GM18867 (cell line): Measurements from ENCODE around the gene UBL5.

ENCODE experiments used
- ATAC-seq: cut with Tn5 transposase; IDR thresholded peaks from one replicate; pipeline ENCODE4 v1.9.1; 2021; ENCODE audit warnings: mild to moderate bottlenecking, moderate library complexity; ENCODE audit not compliant: unreplicated experiment

UBL5 gene

DNA sequence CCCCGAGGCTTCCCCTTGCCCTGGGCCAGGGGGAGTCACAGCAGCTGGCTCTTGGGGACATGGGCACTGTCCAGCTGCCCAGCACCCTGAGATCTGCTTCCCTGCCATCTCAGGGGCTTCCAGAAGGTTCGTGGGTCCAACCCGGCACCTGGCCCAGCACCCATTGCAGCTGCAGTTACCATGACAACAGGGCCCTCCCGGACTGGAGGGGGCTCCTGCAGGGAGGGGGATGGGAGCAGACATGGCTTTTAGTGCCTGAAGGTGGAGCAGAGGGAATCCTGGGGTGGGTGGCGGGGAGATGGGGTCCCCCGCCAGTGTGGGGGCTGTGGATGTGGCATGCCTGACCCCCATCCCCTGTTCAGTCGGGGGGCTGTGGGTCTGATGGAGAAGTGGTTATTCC, 22.1 kb downstream of the UBL5 start:
- no peak for ATAC-seq

DNA sequence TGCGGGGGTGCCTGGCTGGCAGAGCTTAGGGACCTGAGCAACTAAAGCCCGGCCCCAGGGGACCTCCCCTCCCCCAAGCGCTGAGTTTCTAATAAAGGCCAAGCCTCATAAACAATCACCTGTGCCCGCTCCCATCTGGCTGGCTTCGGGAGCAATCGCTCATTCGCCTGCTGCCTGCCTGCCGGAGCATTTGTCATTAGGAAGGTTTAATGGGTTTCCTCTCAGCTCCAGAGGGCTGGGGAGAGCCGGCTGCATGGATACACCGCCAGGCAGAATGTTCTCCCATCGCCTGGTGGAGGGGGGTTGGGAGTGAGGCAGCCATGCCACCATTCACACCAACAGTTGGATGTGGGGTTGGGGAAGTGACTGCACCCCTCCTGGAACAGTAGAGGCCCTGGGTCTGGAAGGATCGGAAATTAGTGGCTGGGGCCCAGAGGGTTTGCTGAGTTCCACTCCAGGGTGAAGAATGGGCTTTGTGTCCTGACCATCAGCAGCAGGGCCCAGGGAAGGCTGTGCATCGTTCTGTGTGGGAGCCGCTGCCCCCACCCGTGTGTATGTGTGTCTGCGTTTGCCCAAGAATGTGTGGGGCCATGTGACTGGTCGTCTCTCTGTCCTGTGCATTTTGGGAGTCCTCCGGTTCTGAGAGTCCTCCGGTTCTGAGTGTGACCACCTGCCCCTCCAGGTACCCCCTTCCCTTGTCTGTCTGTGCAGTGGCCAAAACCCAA, 22.7 kb downstream of the UBL5 start:
- ATAC-seq = no peak

DNA sequence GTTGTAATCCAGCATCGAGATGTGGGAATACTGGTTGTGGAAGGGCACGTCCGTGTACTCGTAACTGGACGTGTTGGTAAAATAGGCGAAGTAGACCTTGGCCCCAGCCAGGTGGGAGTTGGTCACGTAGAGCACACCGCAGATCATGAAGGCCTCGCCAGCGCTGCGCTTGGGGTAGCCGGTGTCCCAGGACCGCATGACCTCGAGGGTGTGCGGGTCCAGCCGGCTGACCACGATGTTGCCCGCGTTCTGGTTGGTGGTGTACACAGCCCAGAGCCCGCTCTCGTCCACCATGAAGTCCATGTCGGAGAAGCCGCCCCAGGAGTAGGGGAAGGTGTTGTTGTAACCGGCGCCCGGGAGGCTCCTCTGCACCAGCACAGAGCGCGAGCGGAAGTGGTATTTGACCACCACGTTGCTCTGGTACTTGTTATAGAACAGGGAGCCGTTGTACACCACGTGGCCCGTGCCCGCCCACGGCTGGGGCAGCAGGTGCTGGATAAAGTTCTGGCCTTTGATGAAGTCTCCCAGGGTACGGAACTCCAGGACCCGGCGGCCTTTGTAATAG, 26.6 kb downstream of the UBL5 start:
- ATAC-seq = no peak

DNA sequence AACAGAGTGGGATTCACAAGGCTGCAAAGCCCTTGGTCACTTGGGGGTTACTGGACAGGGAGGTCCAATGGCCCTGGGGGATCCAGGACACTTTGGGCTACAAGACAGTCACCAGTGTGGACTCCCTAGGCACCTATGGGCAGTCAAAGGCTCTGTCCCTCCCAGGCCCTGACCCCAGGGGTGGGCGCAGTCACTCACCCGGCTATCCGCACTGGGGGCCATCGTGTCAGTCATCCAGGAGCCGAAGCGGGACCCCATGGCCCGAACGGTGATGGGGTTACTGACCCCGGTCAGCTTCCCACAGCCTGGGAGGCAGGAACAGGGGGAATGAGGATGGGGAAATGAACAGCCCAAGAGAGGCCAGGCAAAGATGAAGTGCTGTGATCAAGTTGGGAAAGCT, 28.9 kb downstream of the UBL5 start:
- no peak for ATAC-seq

DNA sequence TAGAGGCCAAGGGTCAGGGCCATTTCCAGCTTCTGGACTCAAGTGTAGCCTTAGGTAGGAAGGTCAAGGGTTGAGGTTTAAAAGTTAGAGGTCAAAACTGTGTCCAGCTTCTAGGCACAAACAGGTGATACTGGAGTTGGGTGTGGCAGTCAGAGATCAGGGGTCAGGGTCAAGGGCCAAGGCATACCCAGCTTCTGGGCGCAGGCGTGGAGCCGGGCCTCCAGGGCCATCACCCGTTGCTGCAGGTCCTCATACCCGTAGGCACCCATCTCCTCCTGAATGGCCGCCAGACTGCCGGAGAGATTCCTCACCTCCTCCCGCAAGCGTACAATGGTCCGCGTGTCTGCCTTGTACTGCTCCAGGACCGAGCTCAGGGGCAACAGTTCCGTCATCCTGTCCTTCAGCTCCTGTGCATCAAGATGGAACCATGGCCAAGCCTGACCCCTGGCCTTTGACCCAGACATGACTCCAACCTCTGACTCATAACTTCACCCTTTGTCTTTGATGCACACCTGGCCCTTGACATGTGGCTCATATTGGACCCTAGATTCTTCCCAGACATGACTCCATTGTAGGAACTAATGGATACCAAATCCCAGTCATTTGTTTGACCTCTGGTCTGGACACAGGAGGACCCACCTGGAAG, 29.5 kb downstream of the UBL5 start:
- no peak for ATAC-seq

DNA sequence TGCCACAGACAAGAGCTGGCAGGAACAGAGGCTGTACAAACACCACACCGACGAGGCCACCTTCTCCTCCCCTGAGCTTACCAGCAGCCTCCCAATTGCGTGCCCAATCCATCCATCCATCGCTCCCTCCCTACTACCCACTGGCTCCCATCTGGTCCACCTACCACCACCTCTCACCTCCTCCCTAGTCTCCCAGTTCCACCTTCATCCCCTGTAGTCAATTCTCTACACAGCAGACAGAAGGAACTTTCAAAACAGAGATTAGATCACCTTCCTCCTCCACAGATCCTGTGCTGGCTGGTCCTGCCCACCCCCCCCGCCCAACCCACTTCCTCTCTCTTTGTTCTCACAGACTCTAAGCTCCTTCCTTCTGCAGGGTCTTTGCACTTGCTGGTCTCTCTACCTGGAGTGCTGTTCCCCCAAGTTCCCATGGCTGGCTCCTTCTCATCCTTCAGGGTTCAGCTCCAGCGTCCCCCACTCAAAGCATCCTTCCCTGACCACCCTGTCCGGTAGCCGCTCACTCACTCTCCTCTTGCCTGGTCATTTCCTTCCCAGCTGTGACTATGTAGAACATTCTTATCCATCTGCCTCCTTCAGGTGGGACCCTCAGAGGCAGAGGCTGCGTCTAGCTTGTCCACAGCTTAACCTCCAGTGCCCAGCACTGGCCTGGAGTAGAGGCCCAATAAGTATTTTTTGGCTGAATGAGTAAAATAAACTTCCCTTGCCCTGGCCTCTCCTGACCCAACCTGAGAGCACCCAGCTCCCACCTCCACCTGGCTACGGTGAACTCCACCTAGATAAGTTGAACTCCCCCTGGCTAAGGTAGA, 30.4 kb downstream of the UBL5 start:
- ATAC-seq = no peak

DNA sequence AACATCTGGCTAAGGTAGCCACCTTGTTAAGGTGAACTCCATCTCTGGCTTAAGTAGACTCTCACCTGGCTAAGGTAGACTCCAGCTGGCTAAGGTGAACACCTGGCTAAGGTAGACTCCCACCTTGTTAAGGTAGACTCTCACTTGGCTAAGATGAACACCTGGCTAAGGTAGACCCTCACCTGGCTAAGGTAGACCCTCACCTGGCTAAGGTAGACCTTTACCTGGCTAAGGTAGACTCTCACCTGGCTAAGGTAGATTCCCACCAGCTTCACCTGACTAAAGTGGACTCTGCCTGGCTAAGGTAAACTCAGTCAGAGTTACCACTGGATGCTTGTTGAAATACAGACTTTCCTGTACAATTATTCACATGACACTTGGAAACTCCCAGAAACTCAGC, 31.0 kb downstream of the UBL5 start:
- no peak for ATAC-seq

DNA sequence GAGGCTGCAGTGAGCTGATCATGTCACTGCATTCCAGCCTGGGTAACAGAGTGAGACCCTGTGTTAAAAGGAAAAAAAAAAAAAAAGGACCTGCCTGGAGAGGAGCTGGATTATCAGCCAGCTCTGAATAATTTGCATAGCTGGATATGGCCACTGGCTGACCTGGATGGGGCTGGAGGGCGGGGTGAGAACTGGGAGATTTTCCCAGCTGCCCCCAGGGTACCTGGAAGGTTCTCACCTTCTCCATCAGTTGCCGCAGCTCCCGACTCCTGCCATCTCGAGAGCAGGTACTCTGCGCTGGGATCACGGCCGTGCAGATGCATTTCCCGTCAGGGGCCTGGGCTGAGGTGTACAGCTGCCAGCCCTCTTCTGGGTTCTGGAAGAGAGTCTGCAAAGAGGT, 32.7 kb downstream of the UBL5 start:
- ATAC-seq = no peak

DNA sequence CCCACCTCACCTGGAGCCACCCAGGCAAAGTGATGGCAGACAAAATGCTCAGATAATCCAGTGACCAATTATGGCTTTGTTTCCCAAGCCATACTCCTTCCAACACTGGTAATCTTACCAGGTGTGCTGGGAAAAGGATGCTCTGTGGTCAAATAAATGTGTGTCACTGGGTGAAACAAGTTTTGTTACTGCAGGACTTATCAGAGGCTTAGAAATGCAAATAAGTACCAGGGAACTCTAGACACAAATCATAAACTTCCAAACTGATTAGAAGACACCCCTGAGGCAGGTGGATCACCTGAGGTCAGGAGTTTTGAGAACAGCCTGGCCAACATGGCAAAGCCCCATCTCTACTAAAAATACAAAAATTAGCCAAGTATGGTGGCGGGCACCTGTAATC, 33.8 kb downstream of the UBL5 start:
- ATAC-seq = no peak

DNA sequence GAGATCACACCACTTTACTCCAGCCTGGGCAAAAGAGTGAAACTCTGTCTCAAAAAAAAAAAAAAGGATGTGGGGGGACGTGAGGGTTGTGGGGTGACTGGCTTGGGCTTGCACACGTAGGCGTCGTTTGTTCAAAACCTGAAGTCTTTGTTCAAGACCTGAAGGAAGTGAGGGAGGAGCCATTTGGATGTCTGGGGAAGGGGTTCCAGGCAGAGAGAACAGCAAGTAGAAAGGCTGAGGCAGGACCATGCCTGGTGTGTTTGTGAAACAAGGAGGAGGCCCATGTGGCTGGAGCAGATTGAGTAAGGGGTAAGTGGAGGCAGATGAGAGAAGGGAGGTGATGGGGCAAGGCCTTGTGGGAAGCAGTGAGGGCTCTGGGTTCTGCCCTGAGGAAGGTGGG, 35.2 kb downstream of the UBL5 start:
- no peak for ATAC-seq

DNA sequence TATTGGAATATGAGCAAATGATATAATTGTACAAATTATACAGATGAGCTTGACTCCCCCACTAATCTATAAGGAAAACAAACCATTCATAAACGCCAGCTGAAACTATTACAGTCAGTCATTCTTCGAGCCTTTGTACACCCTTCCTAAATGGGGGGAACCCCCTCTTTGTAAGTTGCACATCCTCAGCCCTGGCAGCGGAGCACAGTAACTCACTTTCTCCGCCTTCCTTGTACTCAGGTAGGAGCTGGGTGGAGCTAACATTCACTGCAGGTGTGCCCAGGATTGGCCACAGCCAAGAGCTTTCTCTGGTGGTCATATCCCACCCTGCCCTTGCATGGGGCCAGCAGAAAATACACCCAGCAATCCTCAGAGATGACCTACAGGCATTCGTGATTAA, 36.0 kb downstream of the UBL5 start:
- no peak for ATAC-seq

DNA sequence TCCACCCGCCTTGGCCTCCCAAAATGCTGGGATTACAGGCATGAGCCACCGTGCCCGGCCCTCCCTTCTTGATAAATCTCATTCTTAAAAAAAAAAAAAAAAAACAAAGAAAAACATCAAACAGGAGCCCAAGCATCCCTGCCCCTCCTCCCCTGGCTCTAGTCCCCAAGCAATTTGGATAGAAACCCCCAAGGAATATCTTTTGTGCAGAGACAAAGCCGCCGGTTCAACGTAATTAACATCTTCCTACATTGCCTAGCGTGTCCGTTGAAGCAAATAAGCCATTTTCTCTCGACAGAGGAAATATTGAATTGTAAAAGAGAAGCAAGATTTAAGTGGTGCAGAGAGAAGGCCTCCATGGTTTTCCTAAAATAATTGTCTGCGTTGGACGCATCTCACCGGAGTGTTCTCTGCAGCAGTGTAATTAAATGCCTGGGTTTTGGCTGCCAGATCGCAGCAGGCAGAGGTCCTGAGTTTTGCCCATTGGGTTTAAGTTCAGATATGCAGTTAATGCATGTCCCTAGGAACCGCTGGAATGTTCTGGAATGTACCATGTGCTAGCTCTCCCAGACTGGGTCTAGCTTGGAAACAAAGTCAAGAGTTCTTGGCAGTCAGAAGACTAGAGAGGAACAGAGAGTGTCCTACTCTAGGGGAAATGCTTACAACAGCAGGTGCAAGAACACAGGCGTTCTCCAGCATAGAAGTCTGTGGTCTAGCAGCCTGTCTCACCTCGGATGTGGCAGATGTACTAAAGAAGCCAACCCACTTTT, 38.2 kb downstream of the UBL5 start:
- peak; percentile 41 for ATAC-seq

DNA sequence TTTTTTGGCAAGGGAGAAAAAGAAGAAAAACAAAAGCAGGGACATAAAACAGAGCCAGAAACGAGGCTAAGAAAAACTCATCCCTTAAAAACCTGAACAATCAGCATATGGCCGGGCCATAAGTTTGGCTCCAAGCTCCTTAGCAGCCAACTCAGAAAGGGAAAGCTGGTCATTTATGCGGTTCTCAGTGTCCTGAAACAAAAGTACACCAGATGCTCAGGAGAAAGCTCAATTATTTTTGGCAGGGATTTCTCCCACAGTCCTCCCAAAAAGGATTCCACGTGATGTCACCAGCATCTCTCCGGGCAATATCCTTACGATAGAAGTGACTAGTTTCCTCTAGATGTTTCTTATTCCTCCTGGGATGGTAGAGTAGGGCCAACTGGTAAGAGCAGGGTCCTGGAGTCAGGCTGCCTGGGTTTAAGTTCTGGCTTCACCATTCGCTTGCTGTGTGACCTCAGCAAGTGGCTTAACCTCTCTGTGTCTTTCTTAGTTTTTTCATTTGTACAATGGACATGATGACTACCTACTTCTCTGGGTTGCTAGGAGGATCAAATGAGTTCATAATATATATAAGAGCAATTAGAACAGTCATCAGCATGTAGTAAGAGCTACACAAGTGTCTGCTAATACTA, 41.4 kb downstream of the UBL5 start:
- ATAC-seq = no peak

DNA sequence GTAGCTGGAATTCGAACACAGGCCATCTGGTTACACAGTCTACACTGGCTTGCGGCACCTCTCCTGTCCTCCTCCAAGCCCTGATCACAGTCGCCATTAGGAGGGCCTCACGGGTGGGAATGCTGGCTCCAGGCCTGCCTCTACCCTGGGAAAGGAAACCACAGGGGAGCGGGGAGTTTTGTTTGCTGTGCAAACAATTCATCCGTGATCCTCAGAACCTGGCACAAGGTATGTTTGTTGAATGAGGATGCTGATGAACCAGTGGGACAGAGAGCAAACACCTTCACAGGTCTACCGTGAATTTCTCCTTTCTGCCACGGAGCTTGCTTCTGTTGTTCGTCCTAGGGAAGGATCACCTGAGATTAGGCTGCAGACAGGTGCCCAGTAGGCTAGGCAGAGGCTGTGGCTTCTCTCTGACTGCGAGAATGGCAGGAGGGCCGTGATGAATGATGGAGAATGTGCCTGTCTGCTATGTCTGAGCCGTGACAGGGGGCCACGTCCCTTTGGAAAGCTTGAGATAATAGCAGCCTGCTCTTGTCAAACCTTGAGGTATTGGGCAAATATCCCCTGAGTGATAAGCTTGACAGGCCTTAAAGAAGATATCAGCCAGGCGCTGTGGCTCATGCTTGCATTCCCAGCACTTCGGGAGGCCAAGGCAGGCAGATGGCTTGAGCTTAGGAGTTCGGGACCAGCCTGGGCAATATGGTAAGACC, 44.1 kb downstream of the UBL5 start:
- ATAC-seq = no peak

DNA sequence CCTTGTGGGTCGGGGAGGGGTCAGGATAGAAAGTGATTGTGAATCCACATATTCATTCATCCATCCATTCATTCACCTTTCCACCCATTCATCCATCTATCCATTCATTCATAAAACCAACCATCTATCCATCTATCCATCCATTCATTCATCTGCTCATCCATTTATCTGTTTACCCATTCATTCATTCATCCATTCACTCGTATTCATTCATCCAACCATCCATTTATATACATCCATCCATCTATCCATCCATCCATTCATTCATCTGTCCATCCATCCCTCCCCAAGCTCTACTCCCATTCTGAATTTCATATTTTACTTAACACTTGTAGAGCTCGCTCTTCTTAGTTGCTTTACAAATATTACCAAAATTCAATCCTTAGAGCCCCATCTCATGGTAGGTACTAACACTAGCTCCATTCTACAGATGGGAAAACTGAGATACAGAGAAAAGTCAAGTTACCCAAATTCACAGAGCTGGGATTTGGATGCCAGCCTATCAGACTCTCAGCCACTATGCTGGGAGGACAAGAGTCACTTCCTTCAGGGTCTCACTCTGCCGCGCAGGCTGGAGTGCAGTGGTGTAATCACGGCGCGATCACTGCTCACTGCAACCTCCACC, 45.0 kb downstream of the UBL5 start:
- ATAC-seq = no peak

DNA sequence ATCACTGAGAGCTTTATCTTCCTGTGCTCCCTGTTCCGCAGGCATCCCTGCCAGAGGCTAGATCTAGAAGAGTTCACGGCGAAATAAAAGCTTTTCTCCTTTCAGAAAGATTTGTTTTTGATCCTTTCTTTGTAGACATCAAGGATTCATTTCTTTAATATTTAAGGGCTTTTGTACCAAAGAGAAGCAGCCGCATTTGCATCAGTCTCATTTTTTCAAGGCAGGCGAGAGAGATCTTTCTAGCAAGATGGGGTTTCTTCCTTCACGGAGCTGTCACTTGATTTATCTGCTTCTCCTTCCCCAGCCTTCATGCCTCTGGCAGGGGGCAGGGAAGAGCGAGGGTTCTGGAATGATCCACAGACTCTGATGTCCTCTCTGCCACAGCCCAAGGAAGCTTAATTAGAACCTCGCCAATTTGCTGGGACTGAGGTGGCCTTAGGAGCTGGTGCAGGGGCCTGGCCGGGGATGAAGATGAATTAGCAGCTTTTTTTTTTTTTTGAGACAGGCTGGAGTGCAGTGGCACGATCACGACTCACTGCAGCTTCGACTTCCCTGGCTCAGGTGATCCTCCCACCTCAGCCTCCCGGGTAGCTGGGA, 47.4 kb downstream of the UBL5 start:
- no peak for ATAC-seq

DNA sequence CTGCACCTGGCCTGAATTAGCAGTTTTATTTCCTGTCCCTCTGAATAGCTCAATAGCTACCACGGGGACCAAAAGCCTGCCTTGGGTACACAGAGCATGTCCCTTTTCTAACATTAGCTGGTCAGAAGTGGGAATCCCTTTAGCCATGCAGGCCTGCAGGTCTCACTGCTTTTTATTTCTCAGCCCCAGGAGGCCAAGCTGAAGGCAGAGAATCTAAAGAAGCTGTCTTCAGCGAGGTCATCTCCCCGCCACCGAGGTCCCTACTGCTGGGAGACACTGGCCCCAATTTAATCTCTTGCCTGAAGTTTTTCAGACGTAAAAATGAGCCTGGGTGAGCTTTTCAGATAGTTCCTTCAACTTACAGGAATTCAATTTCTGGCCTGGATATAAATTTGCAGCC, 48.1 kb downstream of the UBL5 start:
- no peak for ATAC-seq

DNA sequence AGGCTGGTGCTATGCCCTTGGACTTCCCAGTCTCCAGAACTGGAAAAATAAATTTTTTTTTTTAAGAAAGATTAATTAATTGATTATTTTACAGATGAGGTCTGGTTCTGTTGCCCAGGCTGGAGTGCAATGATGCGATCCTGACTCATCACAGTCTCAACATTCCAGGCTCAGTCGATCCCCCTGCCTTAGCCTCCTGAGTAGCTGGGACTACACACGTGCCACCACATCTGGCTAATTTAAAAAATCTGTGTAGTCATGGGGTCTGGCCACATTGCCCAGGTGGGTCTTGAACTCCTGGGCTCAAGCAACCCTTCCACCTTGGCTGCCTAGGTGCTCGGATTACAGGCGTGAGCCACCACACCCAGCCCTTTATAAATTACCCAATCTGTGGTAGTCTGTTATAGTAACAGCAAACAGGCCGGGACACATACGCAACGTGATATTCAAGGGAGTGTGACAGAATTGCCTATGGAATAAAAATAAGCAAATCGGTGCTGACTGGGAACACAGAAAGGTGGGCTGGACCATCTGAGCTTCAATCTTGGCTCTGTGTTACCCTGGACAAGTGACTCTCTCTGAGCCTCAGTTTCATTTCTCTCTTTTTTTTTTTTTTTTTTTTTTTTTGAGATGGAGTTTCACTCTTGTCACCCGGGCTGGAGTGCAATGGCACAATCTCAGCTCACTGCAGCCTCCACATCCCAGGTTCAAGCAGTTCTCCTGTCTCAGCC, 50.2 kb downstream of the UBL5 start:
- no peak for ATAC-seq
